ENCODE data around the gene PHLPP1.

PHLPP1 gene

GRCh38 chr18:62717169-62717924 lies 2.0 kb downstream of the PHLPP1 start:
- peak in 29 of 56 donors; percentile 12 to 66 (median 43) for DNase-seq

- DNase-seq = no peak
These were observed 2.8 kb downstream of the PHLPP1 start for GRCh38 chr18:62717925-62718800.

- DNase-seq = no peak
These were observed 4.7 kb downstream of the PHLPP1 start for GRCh38 chr18:62720048-62720447.

- no peak for DNase-seq
These were observed 5.6 kb downstream of the PHLPP1 start for GRCh38 chr18:62720766-62721613.

- DNase-seq = no peak
These were observed 6.8 kb downstream of the PHLPP1 start for GRCh38 chr18:62721839-62722795.

- DNase-seq = peak in 5 of 56 donors; percentile 9 to 44 (median 23)
These were observed 8.4 kb downstream of the PHLPP1 start for GRCh38 chr18:62723666-62724281.

- no peak for DNase-seq
These were observed 10.6 kb downstream of the PHLPP1 start for GRCh38 chr18:62725896-62726295.

GRCh38 chr18:62728254-62728653 lies 12.9 kb downstream of the PHLPP1 start:
- no peak for DNase-seq

GRCh38 chr18:62729487-62730386 lies 14.4 kb downstream of the PHLPP1 start:
- no peak for DNase-seq

GRCh38 chr18:62730941-62731340 lies 15.6 kb downstream of the PHLPP1 start:
- DNase-seq = no peak

- DNase-seq = no peak
These were observed 17.3 kb downstream of the PHLPP1 start for GRCh38 chr18:62732617-62733016.

- DNase-seq = no peak
These were observed 18.9 kb downstream of the PHLPP1 start for GRCh38 chr18:62734290-62734689.

GRCh38 chr18:62735387-62735786 lies 20.0 kb downstream of the PHLPP1 start:
- no peak for DNase-seq

- DNase-seq = no peak
These were observed 20.9 kb downstream of the PHLPP1 start for GRCh38 chr18:62736077-62736855.

GRCh38 chr18:62737241-62737873 lies 22.0 kb downstream of the PHLPP1 start:
- DNase-seq = no peak

- no peak for DNase-seq
These were observed 23.3 kb downstream of the PHLPP1 start for GRCh38 chr18:62738639-62739038.

- no peak for DNase-seq
These were observed 24.6 kb downstream of the PHLPP1 start for GRCh38 chr18:62739911-62740310.

All from nucleus accumbens (tissue), 56 donors.